ENCODE measurements around the gene MDM2.
A peak's percentile ranks its signal among the peaks of the same experiment; 100 is the strongest.
"Not testable (repeated sequence)": the region's sequence is repeated elsewhere in the genome, so short reads cannot be mapped to it uniquely, and the experiment has no call there.

Gene MDM2

DNA sequence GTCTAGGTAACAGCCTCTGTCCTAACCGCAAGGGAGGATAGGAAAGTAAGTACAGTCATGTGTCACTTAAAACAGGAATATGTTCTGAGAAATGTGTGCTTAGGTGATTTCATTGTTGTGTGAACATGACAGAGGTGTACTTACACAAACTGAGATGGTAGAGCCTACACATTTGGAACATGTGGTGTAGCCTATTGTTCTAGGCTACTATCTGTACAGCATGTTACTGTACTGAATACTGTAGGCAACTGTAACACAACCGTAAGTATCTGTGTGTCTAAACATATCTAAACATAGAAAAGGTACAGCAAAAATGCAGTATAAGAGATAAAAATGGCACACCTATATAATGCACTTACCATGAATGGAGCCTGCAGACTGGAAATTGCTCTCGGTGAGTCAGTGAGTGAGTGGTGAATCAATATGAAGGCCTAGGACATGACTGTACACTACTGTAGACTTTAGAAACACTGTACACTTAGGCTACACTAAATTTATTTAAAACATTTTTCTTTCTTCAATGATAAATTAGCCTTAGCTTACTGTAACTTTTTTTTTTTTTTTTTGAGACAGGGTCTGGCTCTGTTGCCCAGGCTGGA, 13.2 kb upstream of the MDM2 start:
- H3F3A ChIP-seq (ENCODE audit: insufficient read depth, low read length), result no peaks in the 10 kb centered on the region
- no peaks in the 10 kb centered on the region for H3K9me2 ChIP-seq (replicated peaks; ENCODE audit: insufficient read depth, low read length)
- H3K9ac ChIP-seq (ENCODE audit: low read length), result no peak overlapping the region
- no peak overlapping the region for H3K4me2 ChIP-seq (ENCODE audit: low read depth, low read length)
- H3K27ac ChIP-seq (ENCODE audit: low read length), result no peak overlapping the region
- no peaks in the 10 kb centered on the region for H3K79me2 ChIP-seq (ENCODE audit: low read length)
- TF ChIP-seq, protein P1, sequence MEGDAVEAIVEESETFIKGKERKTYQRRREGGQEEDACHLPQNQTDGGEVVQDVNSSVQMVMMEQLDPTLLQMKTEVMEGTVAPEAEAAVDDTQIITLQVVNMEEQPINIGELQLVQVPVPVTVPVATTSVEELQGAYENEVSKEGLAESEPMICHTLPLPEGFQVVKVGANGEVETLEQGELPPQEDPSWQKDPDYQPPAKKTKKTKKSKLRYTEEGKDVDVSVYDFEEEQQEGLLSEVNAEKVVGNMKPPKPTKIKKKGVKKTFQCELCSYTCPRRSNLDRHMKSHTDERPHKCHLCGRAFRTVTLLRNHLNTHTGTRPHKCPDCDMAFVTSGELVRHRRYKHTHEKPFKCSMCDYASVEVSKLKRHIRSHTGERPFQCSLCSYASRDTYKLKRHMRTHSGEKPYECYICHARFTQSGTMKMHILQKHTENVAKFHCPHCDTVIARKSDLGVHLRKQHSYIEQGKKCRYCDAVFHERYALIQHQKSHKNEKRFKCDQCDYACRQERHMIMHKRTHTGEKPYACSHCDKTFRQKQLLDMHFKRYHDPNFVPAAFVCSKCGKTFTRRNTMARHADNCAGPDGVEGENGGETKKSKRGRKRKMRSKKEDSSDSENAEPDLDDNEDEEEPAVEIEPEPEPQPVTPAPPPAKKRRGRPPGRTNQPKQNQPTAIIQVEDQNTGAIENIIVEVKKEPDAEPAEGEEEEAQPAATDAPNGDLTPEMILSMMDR (IDR thresholded peaks at IDR 0.05; ENCODE audit: low read length), result no peak
- TF ChIP-seq EZH2phosphoT487 (IDR thresholded peaks at IDR 0.05; ENCODE audit: low read length) (no peak), EZH2 (optimal IDR thresholded peaks at IDR 0.05; ENCODE audit: low read depth, low read length) (no peak)
- H3K4me3 ChIP-seq (ENCODE audit: low read length), result no peak overlapping the region
- H4K20me1 ChIP-seq (ENCODE audit: insufficient read depth, low read length), result no peaks in the 10 kb centered on the region
- H2AFZ ChIP-seq (ENCODE audit: low read length), result no peak overlapping the region
- H3K36me3 ChIP-seq (replicated peaks; ENCODE audit: insufficient read depth, low read length), result no peaks in the 10 kb centered on the region
- DNase-seq, result no peak
- 0 out of 2 replicates have a peak, but pooled peaks cover 4% of the 10 kb centered on the region for H3K4me1 ChIP-seq (ENCODE audit: low read length)
- no peaks in the 10 kb centered on the region for H3K27me3 ChIP-seq (replicated peaks; ENCODE audit: insufficient read depth, low read length)
- no peaks in the 10 kb centered on the region for H3K9me3 ChIP-seq (replicated peaks; ENCODE audit: insufficient read depth, low read length)

- no peaks in the 10 kb centered on the region for H3K36me3 ChIP-seq (replicated peaks; ENCODE audit: insufficient read depth, low read length)
- H3K27ac ChIP-seq (ENCODE audit: low read length), result no peak overlapping the region
- H3K9me2 ChIP-seq (replicated peaks; ENCODE audit: insufficient read depth, low read length), result no peaks in the 10 kb centered on the region
- H3K4me3 ChIP-seq (ENCODE audit: low read length), result no peak overlapping the region
- H4K20me1 ChIP-seq (ENCODE audit: insufficient read depth, low read length), result no peaks in the 10 kb centered on the region
- H3K79me2 ChIP-seq (ENCODE audit: low read length), result no peaks in the 10 kb centered on the region
- 0 out of 2 replicates have a peak, but pooled peaks cover 3% of the 10 kb centered on the region for H3F3A ChIP-seq (ENCODE audit: insufficient read depth, low read length)
- no peaks in the 10 kb centered on the region for H3K27me3 ChIP-seq (replicated peaks; ENCODE audit: insufficient read depth, low read length)
- no peaks in the 10 kb centered on the region for H3K9me3 ChIP-seq (replicated peaks; ENCODE audit: insufficient read depth, low read length)
- no peak overlapping the region for H2AFZ ChIP-seq (ENCODE audit: low read length)
- DNase-seq, result no peak
- no peak for TF ChIP-seq EZH2 (optimal IDR thresholded peaks at IDR 0.05; ENCODE audit: low read depth, low read length)
- no peak for TF ChIP-seq EZH2phosphoT487 (IDR thresholded peaks at IDR 0.05; ENCODE audit: low read length)
- H3K4me1 ChIP-seq (ENCODE audit: low read length), result 0 out of 2 replicates have a peak, but pooled peaks cover 4% of the 10 kb centered on the region
- H3K4me2 ChIP-seq (ENCODE audit: low read depth, low read length), result no peak overlapping the region
- no peak overlapping the region for H3K9ac ChIP-seq (ENCODE audit: low read length)
Observed at GRCh38 chr12:68796399-68796798, 11.6 kb upstream of the MDM2 start.

GRCh38 chr12:68798882-68799234, 9.1 kb upstream of the MDM2 start:
- H3K9ac ChIP-seq (ENCODE audit: low read length), result no peak overlapping the region
- no peaks in the 10 kb centered on the region for H4K20me1 ChIP-seq (ENCODE audit: insufficient read depth, low read length)
- TF ChIP-seq EZH2 (optimal IDR thresholded peaks at IDR 0.05; ENCODE audit: low read depth, low read length) (no peak), EZH2phosphoT487 (IDR thresholded peaks at IDR 0.05; ENCODE audit: low read length) (no peak)
- TF ChIP-seq, protein P1 (IDR thresholded peaks at IDR 0.05; ENCODE audit: low read length), result no peak
- H3K9me3 ChIP-seq (replicated peaks; ENCODE audit: insufficient read depth, low read length), result no peaks in the 10 kb centered on the region
- H3K27ac ChIP-seq (ENCODE audit: low read length), result no peak overlapping the region
- 0 out of 2 replicates have a peak, but pooled peaks cover 7% of the 10 kb centered on the region for H3K4me1 ChIP-seq (ENCODE audit: low read length)
- no peak overlapping the region for H3K4me3 ChIP-seq (ENCODE audit: low read length)
- H3K36me3 ChIP-seq (replicated peaks; ENCODE audit: insufficient read depth, low read length), result no peaks in the 10 kb centered on the region
- no peaks in the 10 kb centered on the region for H3K27me3 ChIP-seq (replicated peaks; ENCODE audit: insufficient read depth, low read length)
- H3F3A ChIP-seq (ENCODE audit: insufficient read depth, low read length), result peaks cover 12% of the 10 kb centered on the region
- H3K9me2 ChIP-seq (replicated peaks; ENCODE audit: insufficient read depth, low read length), result no peaks in the 10 kb centered on the region
- H2AFZ ChIP-seq (ENCODE audit: low read length), result no peak overlapping the region
- no peak for DNase-seq
- no peaks in the 10 kb centered on the region for H3K79me2 ChIP-seq (ENCODE audit: low read length)
- no peak overlapping the region for H3K4me2 ChIP-seq (ENCODE audit: low read depth, low read length)

GRCh38 chr12:68800294-68800693, 7.7 kb upstream of the MDM2 start:
- H3K27ac ChIP-seq (ENCODE audit: low read length), result no peak overlapping the region
- H3K4me3 ChIP-seq (ENCODE audit: low read length), result no peak overlapping the region
- H4K20me1 ChIP-seq (ENCODE audit: insufficient read depth, low read length), result no peaks in the 10 kb centered on the region
- no peak overlapping the region for H3K4me2 ChIP-seq (ENCODE audit: low read depth, low read length)
- TF ChIP-seq EZH2phosphoT487 (IDR thresholded peaks at IDR 0.05; ENCODE audit: low read length), result no peak
- no peak for TF ChIP-seq EZH2 (optimal IDR thresholded peaks at IDR 0.05; ENCODE audit: low read depth, low read length)
- no peaks in the 10 kb centered on the region for H3K27me3 ChIP-seq (replicated peaks; ENCODE audit: insufficient read depth, low read length)
- H3K9me3 ChIP-seq (replicated peaks; ENCODE audit: insufficient read depth, low read length), result no peaks in the 10 kb centered on the region
- no peaks in the 10 kb centered on the region for H3K9me2 ChIP-seq (replicated peaks; ENCODE audit: insufficient read depth, low read length)
- 0 out of 2 replicates have a peak, but pooled peaks cover 7% of the 10 kb centered on the region for H3K4me1 ChIP-seq (ENCODE audit: low read length)
- no peaks in the 10 kb centered on the region for H3K79me2 ChIP-seq (ENCODE audit: low read length)
- no peak overlapping the region for H2AFZ ChIP-seq (ENCODE audit: low read length)
- no peaks in the 10 kb centered on the region for H3K36me3 ChIP-seq (replicated peaks; ENCODE audit: insufficient read depth, low read length)
- H3K9ac ChIP-seq (ENCODE audit: low read length), result no peak overlapping the region
- peaks cover 12% of the 10 kb centered on the region for H3F3A ChIP-seq (ENCODE audit: insufficient read depth, low read length)
- DNase-seq, result no peak

GRCh38 chr12:68801124-68801523, 6.9 kb upstream of the MDM2 start:
- not testable (repeated sequence) for DNase-seq; H4K20me1 ChIP-seq (ENCODE audit: insufficient read depth, low read length); H3K79me2 ChIP-seq (ENCODE audit: low read length); H3K9me3 ChIP-seq (replicated peaks; ENCODE audit: insufficient read depth, low read length); H3K4me2 ChIP-seq (ENCODE audit: low read depth, low read length); H3K9ac ChIP-seq (ENCODE audit: low read length); H2AFZ ChIP-seq (ENCODE audit: low read length); H3K27ac ChIP-seq (ENCODE audit: low read length); H3K9me2 ChIP-seq (replicated peaks; ENCODE audit: insufficient read depth, low read length); H3K27me3 ChIP-seq (replicated peaks; ENCODE audit: insufficient read depth, low read length); H3K36me3 ChIP-seq (replicated peaks; ENCODE audit: insufficient read depth, low read length); H3K4me3 ChIP-seq (ENCODE audit: low read length)
- Histone ChIP-seq H3F3A (ENCODE audit: insufficient read depth, low read length) (peaks cover 13% of the 10 kb centered on the region), H3K4me1 (ENCODE audit: low read length) (peaks cover 12% of the 10 kb centered on the region; the same call in 1 of the 2 replicates)

DNA sequence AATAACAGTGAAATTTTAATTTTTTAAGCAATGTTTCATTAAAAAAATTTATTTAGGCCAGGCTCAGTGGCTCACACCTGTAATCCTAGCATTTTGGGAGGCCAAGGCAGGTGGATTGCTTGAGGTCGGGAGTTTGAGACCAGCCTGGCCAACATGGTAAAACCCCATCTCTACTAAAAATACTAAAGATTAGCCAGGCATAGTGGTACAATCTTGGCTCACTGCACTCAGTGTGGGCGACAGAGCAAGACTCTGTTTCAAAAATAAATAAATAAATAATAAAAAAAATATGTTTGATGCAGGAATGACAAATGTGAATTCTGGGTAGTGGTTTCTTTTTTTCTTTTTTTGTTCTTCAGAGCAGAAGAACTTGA, 5.6 kb upstream of the MDM2 start:
- H2AFZ ChIP-seq (ENCODE audit: low read length), result peak overlapping the region; percentile 21
- H3K36me3 ChIP-seq (replicated peaks; ENCODE audit: insufficient read depth, low read length); H4K20me1 ChIP-seq (ENCODE audit: insufficient read depth, low read length); DNase-seq; H3K79me2 ChIP-seq (ENCODE audit: low read length); H3K27me3 ChIP-seq (replicated peaks; ENCODE audit: insufficient read depth, low read length); H3K9me2 ChIP-seq (replicated peaks; ENCODE audit: insufficient read depth, low read length); H3K9me3 ChIP-seq (replicated peaks; ENCODE audit: insufficient read depth, low read length): not testable (repeated sequence)
- peak overlapping the region; percentile 13; the same call in 1 of the 2 replicates for H3K9ac ChIP-seq (ENCODE audit: low read length)
- peak overlapping the region; percentile 64; the same call in 1 of the 2 replicates for H3K27ac ChIP-seq (ENCODE audit: low read length)
- peaks cover 14% of the 10 kb centered on the region; the same call in 1 of the 2 replicates for H3K4me1 ChIP-seq (ENCODE audit: low read length)
- H3K4me3 ChIP-seq (ENCODE audit: low read length), result peak overlapping the region; percentile 18; the same call in 1 of the 2 replicates
- peak overlapping the region; percentile 60; the same call in 1 of the 2 replicates for H3K4me2 ChIP-seq (ENCODE audit: low read depth, low read length)
- H3F3A ChIP-seq (ENCODE audit: insufficient read depth, low read length), result peaks cover 25% of the 10 kb centered on the region
